ENCODE data around the gene TENT5A. TPM values are rescaled to one million over a fixed set of nuclear protein-coding genes. Genes with fewer than 3 reads are reported as not detected.

The TENT5A gene
- total RNA-seq, 2 experiments from 2014 or later, result 2.8 to 3.1 TPM

DNA sequence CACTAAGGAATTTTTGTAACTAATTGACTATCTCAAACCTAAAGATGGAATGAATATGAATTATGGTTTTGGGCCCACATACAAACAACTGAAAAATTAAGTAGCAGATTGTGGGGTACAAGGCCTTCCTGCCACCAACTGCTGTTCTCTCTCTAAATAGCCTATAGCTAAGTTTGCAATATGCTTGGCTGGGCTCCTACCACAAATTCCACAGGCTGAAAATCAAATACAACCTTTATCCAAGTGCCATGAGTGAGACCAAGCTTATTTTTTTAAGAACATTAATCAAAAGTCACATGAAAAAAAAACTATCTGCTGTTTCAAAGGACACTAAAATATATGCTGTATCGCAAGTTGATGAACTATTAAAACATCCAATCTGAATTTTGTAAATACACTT lies 52.1 kb downstream of the TENT5A start:
- DNase-seq (no peak), ATAC-seq (ENCODE audit: low read depth) (no peak)
- Mint-ChIP-seq H3K27me3 (no peaks in the 10 kb centered on the region), H3K9me3 (no peaks in the 10 kb centered on the region), H3K27ac (no peak overlapping the region), H3K4me1 (no peaks in the 10 kb centered on the region), H3K36me3 (no peaks in the 10 kb centered on the region), H3K4me3 (no peak overlapping the region)
- POLR2A ChIA-PET, result no interaction called here

DNA sequence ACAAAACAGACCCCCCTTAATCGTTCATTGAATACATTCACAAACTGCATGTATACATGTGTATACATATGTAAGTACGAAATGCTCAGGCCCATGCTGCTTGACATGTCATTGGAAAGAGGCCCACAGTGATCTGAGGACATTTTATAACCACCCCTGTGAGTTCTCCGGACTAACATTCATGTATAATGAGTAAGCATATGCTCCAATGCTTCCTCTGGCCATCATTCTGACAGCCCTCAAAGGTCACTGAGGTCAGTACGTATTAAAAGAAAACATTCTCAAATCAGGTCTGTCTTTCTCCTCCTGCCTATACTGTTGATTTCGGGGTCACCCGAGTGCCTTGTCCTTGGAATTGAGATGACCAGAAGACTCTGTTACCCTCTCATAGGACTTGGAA lies 54.9 kb downstream of the TENT5A start:
- Mint-ChIP-seq H3K9me3 (no peaks in the 10 kb centered on the region), H3K27ac (no peak overlapping the region), H3K4me1 (no peaks in the 10 kb centered on the region), H3K4me3 (no peak overlapping the region), H3K27me3 (no peaks in the 10 kb centered on the region), H3K36me3 (no peaks in the 10 kb centered on the region)
- POLR2A ChIA-PET, result no interaction called here
- DNase-seq (no peak), ATAC-seq (ENCODE audit: low read depth) (no peak)

DNA sequence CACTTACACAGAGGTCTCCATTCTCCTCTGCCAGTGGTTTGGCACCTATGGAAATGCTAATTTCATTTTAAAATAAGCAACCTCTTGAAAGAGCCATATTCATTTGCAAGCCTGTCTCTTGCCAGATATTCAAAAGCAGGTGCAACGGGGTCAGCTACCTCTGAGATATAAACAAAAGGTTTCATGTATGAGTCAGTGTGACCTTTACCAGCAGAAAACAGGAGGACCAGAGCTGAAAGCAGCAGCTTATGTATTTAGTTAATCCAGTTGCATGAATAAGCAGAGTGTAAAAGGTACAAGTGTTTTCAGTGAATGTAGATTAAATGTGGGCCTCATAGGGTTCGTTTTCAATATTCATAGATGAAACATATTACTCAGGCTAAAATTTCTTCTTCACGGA lies 56.0 kb downstream of the TENT5A start:
- no peaks in the 10 kb centered on the region for H3K36me3 Mint-ChIP-seq
- POLR2A ChIA-PET, result no interaction called here
- no peaks in the 10 kb centered on the region for H3K27me3 Mint-ChIP-seq
- ATAC-seq (ENCODE audit: low read depth), result no peak
- H3K9me3 Mint-ChIP-seq, result no peaks in the 10 kb centered on the region
- no peak overlapping the region for H3K27ac Mint-ChIP-seq
- DNase-seq, result no peak
- no peak overlapping the region for H3K4me3 Mint-ChIP-seq
- no peaks in the 10 kb centered on the region for H3K4me1 Mint-ChIP-seq

All from activated naive CD8-positive, alpha-beta T cell treated with anti-CD3 and anti-CD28 coated beads, Interleukin-2, amount 10 ng/mL, durations not matched to agents 7 days and 5 days (primary cell).